Thyroid gland (tissue), 4 donors: Measurements from ENCODE around the gene TRIM67. TPM values are rescaled to one million over a fixed set of nuclear protein-coding genes. Genes with fewer than 3 reads are reported as not detected.

ENCODE experiments used
- DNase-seq, 2 donors: peaks; one replicate each; pipeline ENCODE4 v3.0.0-alpha.2; 2019
- H3K27ac ChIP-seq, 3 donors: fragments of 200-600 bp; sonication (generic); 1 replicate in 2 of 3; 2 replicates in 1 of 3; pipeline ENCODE4 v1.5.1; 2016 to 2019; ENCODE audit warnings: mild to moderate bottlenecking in 1 of 3, moderate library complexity in 1 of 3
- H3K27me3 ChIP-seq: fragments of 200-600 bp; sonication (generic); one replicate; pipeline ENCODE4 v1.5.1; 2019
- H3K36me3 ChIP-seq, 2 donors: fragments of 200-600 bp; sonication (generic); one replicate each; pipeline ENCODE4 v1.5.1; 2016 to 2019
- H3K4me1 ChIP-seq, 2 donors: fragments of 200-600 bp; sonication (generic); one replicate each; pipeline ENCODE4 v1.5.1; 2017 to 2019
- H3K4me3 ChIP-seq, 3 donors: fragments of 200-600 bp; sonication (generic); replicated peaks in 1 of 3; 1 replicate in 2 of 3; 2 replicates in 1 of 3; pipeline ENCODE4 v1.5.1; 2016; ENCODE audit warnings: mild to moderate bottlenecking in 1 of 3
- H3K9me3 ChIP-seq: fragments of 200-600 bp; sonication (generic); one replicate; pipeline ENCODE4 v1.5.1; 2017
- POLR2A ChIP-seq, 2 donors: fragments of 450-650 bp; IDR thresholded peaks; one replicate each; pipeline ENCODE4 v1.6.1; 2017; ENCODE audit warnings: antibody characterized with exemption in 2 of 2, mild to moderate bottlenecking in 2 of 2, moderate library complexity in 1 of 2
- WGBS, 2 donors: methylation state at CpG; one replicate each; pipeline ENCODE4 v1.1.5; 2017; 5-methylcytosine and 5-hydroxymethylcytosine counted together
- intact Hi-C: fragments of 100-400 bp; cut with DNase I; formaldehyde crosslinking; loops from one replicate; pipeline ENCODE4 v1.15.1; 2023
- total RNA-seq, 4 donors: library from RNA; depleted of rRNA; stranded (reverse); fragments of >200 nt; gene quantifications; one replicate each; pipeline ENCODE4 v1.2.3, GENCODE V29; 2016
- TF ChIP-seq, protein P1 (sequence below), 6 experiments: fragments of 200-600 bp in 3 of 6; fragments of 450-650 bp in 3 of 6; sonication (generic) in 3 of 6; IDR thresholded peaks; one replicate each; pipeline ENCODE4 v1.5.1; 2016 to 2019; ENCODE audit warnings: antibody characterized with exemption in 6 of 6, mild to moderate bottlenecking in 2 of 6, inconsistent platforms in 1 of 6, moderate library complexity in 1 of 6

TRIM67 gene
- total RNA-seq, 4 donors from 2014 or later, result not detected

DNA sequence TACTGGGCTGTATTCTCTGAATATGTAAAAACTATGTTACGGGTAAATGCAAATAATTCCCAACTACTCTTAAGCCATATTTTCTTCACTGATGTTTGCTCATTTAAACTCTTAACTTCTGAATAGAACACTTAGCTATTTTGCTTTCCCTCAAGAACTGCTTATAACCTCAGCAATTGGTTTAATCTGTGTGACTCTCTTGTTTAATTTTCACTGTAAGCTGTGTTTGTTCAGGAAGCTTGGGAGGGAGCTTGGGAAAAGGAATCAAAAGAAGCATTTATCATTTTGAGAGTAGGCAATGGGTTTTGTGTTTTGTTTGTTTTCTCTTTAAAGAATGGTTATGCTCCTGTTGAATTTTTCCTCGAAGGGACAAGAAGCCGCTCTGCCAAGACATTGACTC is 103.5 kb downstream of the TRIM67 start:
- Histone ChIP-seq H3K36me3 (peaks cover 39 to 44% of the 10 kb centered on the region in 2 donors), H3K4me1 (no peaks in the 10 kb centered on the region), H3K27ac (peak overlapping the region in 2 of 3 donors; percentile 11 to 37), H3K27me3 (no peaks in the 10 kb centered on the region), H3K9me3 (no peaks in the 10 kb centered on the region), H3K4me3 (no peak overlapping the region)
- no peak for DNase-seq
- TF ChIP-seq POLR2A (IDR thresholded peaks at IDR 0.05), result no peak
- TF ChIP-seq, protein P1, sequence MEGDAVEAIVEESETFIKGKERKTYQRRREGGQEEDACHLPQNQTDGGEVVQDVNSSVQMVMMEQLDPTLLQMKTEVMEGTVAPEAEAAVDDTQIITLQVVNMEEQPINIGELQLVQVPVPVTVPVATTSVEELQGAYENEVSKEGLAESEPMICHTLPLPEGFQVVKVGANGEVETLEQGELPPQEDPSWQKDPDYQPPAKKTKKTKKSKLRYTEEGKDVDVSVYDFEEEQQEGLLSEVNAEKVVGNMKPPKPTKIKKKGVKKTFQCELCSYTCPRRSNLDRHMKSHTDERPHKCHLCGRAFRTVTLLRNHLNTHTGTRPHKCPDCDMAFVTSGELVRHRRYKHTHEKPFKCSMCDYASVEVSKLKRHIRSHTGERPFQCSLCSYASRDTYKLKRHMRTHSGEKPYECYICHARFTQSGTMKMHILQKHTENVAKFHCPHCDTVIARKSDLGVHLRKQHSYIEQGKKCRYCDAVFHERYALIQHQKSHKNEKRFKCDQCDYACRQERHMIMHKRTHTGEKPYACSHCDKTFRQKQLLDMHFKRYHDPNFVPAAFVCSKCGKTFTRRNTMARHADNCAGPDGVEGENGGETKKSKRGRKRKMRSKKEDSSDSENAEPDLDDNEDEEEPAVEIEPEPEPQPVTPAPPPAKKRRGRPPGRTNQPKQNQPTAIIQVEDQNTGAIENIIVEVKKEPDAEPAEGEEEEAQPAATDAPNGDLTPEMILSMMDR (IDR thresholded peaks at IDR 0.05), result no peak
- WGBS, 2 donors, result 87 to 88% methylated on average over 3 of the region's 3 CpGs
- intact Hi-C loops, result no loop called here

DNA sequence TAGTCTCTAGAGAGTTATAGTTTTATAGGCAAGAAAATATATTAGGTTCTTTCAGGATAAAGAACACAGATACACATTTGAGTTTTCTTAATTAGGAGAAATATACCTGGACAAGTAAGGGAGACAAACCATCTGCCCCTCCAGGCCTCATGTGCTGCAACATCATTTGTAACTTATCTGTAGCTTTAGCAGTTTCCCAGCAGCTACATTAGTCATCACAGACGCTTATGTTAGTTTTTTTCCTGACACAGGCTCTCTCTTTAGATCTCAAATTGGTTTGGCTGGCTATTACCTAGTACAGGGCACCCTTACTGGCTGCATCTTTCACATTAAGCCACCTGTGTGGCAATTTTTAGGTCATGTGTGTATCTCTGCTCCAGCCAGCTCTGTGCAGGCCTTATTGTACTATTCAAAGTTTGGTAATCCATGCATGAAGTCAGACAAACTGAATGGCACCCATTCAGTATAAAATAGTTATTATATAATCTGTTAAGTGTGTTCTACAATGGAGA is 105.0 kb downstream of the TRIM67 start:
- Histone ChIP-seq H3K4me1 (no peaks in the 10 kb centered on the region), H3K27ac (no peak overlapping the region), H3K27me3 (no peaks in the 10 kb centered on the region), H3K36me3 (peaks cover 29 to 41% of the 10 kb centered on the region in 2 donors), H3K9me3 (no peaks in the 10 kb centered on the region), H3K4me3 (no peak overlapping the region)
- intact Hi-C loops, result no loop called here
- no peak for TF ChIP-seq POLR2A (IDR thresholded peaks at IDR 0.05)
- TF ChIP-seq, protein P1 (IDR thresholded peaks at IDR 0.05), result no peak
- no peak for DNase-seq
- 55 to 62% methylated on average over 1 of the region's 1 CpG for WGBS, 2 donors

Other genes starting within 250 kb of the TRIM67 start
- 10 to 100 TPM; 14.4 to 28.5 (median 26.1) TPM for gene TTC13, start 183.2 kb upstream of the TRIM67 start, total RNA-seq
- 10 to 100 TPM; 29.3 to 39.2 (median 34.8) TPM for gene ARV1, start 183.0 kb upstream of the TRIM67 start, total RNA-seq
- gene FAM89A, start 121.8 kb upstream of the TRIM67 start, total RNA-seq, result 10 to 100 TPM in 3 of 4 donors, 1 to 10 TPM in 1; 8.0 to 27.0 (median 17.1) TPM
- 10 to 100 TPM; 33.9 to 41.9 (median 38.8) TPM for gene GNPAT, start 79.2 kb downstream of the TRIM67 start, total RNA-seq
- 10 to 100 TPM; 15.9 to 30.5 (median 18.6) TPM for gene EXOC8, start 175.8 kb downstream of the TRIM67 start, total RNA-seq
- 10 to 100 TPM; 11.0 to 28.9 (median 21.9) TPM for gene SPRTN, start 176.2 kb downstream of the TRIM67 start, total RNA-seq